Lung (tissue), 16 donors: ENCODE results near the gene MRPS10. TPM values are rescaled to one million over a fixed set of nuclear protein-coding genes. Genes with fewer than 3 reads are reported as not detected.

Experiments used
- ATAC-seq: fragments of 200-7000 bp; cut with Tn5 transposase; one replicate; pipeline ENCODE4 v1.9.1; 2020; ENCODE audit warnings: moderate number of reproducible peaks; ENCODE audit not compliant: insufficient read depth, low FRiP score
- DNase-seq, 3 donors: peaks; one replicate each; pipeline ENCODE4 v3.0.0-alpha.2; 2013 to 2017
- H3K27ac ChIP-seq, 2 donors: one replicate each; pipeline ENCODE4 v1.5.1; 2013; ENCODE audit warnings: mild to moderate bottlenecking in 2 of 2, moderate library complexity in 2 of 2, control low read depth in 1 of 2, inconsistent platforms in 1 of 2, low read depth in 1 of 2, low read length in 1 of 2
- H3K27me3 ChIP-seq, 3 donors: one replicate each; pipeline ENCODE4 v1.5.1; 2013; ENCODE audit warnings: low read length in 2 of 3; ENCODE audit not compliant: control insufficient read depth in 3 of 3, insufficient read depth in 3 of 3
- H3K36me3 ChIP-seq, 4 donors: one replicate each; pipeline ENCODE4 v1.5.1; 2013; ENCODE audit warnings: low read length in 4 of 4, mild to moderate bottlenecking in 1 of 4, moderate library complexity in 1 of 4; ENCODE audit not compliant: control insufficient read depth in 4 of 4, insufficient read depth in 4 of 4
- H3K4me1 ChIP-seq, 5 donors: one replicate each; pipeline ENCODE4 v1.5.1; 2013; ENCODE audit warnings: low read length in 5 of 5, mild to moderate bottlenecking in 2 of 5, moderate library complexity in 1 of 5; ENCODE audit not compliant: control insufficient read depth in 5 of 5, insufficient read depth in 5 of 5
- H3K4me3 ChIP-seq: one replicate; pipeline ENCODE4 v1.5.1; 2013; ENCODE audit warnings: mild to moderate bottlenecking, control low read depth, moderate library complexity
- H3K9ac ChIP-seq, 2 donors: one replicate each; pipeline ENCODE4 v1.5.1; 2013; ENCODE audit warnings: low read length in 2 of 2, control low read depth in 1 of 2; ENCODE audit not compliant: insufficient read depth in 1 of 2
- H3K9me3 ChIP-seq, 4 donors: one replicate each; pipeline ENCODE4 v1.5.1; 2013; ENCODE audit warnings: low read length in 3 of 4, mild to moderate bottlenecking in 1 of 4, moderate library complexity in 1 of 4; ENCODE audit not compliant: control insufficient read depth in 4 of 4, insufficient read depth in 3 of 4
- CTCF ChIP-seq: IDR thresholded peaks from 2 replicates; pipeline ENCODE4 v1.5.1; 2012; ENCODE audit warnings: mild to moderate bottlenecking; ENCODE audit errors: control extremely low read depth, extremely low read depth
- WGBS, 2 donors: extraction: QIAGEN DNeasy Blood & Tissue Kit; methylation state at CpG; one replicate each; pipeline ENCODE4 v1.1.7; 2013; 5-methylcytosine and 5-hydroxymethylcytosine counted together
- long read RNA-seq, 5 donors: transcript quantifications; one replicate each; lab custom pipeline, GENCODE V29; 2026
- polyA plus RNA-seq, 2 donors: library from polyadenylated mRNA; stranded (reverse); fragments of 200-250 nt; gene quantifications; one replicate each; pipeline ENCODE4 v1.2.1, GENCODE V29; 2013
- total RNA-seq, 2 donors: library from RNA; depleted of rRNA in 1 of 2; stranded (reverse); fragments of >200 nt in 1 of 2; gene quantifications; one replicate each; pipeline ENCODE4 v1.2.1, GENCODE V29; 2014 to 2021
- donor health status: control.
- donor health status: control.
- donor health status: Bipolar disorder and iron deficiency.
- donor health status: healthy.
- donor health status: DM: yes; HTN: yes; CAD: no.

The MRPS10 gene
- total RNA-seq (10 to 100 TPM; 23.7 to 26.5 TPM), polyA plus RNA-seq (10 to 100 TPM; 19.7 to 21.3 TPM)
- long read RNA-seq, donor 1, transcript MRPS10-201 (7 exons, 2,110 nt), result major isoform, 13 of 13 reads
- long read RNA-seq, donor 1, partial matches to known transcripts, result 0 of 13 reads
- long read RNA-seq, donor 1, other reads (novel, unspliced or antisense), result 0 of 13 reads
- long read RNA-seq, donor 2, transcript MRPS10-201 (7 exons, 2,110 nt), result major isoform, 10 of 10 reads
- long read RNA-seq, donor 2, partial matches to known transcripts, result 0 of 10 reads
- long read RNA-seq, donor 2, other reads (novel, unspliced or antisense), result 0 of 10 reads
- long read RNA-seq, donor 3, transcript MRPS10-201 (7 exons, 2,110 nt), result major isoform, 15 of 15 reads
- long read RNA-seq, donor 3, partial matches to known transcripts, result 0 of 15 reads
- long read RNA-seq, donor 3, other reads (novel, unspliced or antisense), result 0 of 15 reads
- long read RNA-seq, donor 4, transcript MRPS10-201 (7 exons, 2,110 nt), result major isoform, 8 of 23 reads
- long read RNA-seq, donor 4, partial matches to known transcripts, result 15 of 23 reads
- long read RNA-seq, donor 4, other reads (novel, unspliced or antisense), result 0 of 23 reads
- long read RNA-seq, donor 5, transcript MRPS10-201 (7 exons, 2,110 nt), result major isoform, 17 of 27 reads
- long read RNA-seq, donor 5, partial matches to known transcripts, result 0 of 27 reads
- long read RNA-seq, donor 5, other reads (novel, unspliced or antisense), result 10 of 27 reads

DNA sequence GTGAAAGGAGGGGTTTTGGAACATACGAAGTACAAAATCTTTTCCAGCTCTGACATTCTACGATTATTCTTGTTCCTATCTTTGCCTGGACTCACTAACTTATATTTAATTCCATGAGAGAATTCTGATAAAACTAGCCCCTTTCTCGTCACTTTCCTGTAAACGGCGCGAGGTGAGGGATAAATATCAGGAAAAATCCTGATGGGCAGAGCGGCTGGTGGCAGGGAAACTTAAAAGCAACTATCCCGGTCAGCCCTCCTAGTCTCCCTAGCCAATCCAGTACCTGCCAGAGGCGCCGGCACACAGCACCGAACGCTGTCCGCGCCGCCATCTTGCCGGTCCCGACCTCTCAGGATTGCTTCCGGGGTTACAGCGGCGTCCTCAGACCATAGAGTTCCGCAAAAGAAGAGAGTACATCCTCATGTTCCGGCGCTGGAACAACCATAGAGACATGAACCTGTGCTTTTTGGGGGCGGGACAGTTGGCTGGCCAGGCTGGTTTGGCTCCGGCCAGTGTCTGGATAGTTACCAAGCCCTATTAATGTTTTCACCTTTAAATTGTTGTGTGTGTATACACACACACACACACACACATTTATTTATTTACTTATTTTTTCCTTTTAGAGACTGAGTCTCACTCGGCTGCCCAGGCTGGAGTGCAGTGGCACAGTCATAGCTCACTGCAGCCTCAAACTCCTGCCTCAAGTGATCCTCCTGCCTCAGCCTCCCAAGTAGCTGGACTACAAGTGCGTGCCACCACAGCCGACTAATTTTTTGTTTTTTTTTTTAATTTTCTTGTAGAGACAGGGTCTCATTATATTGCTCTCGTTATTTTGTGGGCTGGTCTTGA is at the start of gene MRPS10:
Gene MRPS10 (minus strand): TSS at position 343 of the 849 bp plus-strand sequence. CDS start 12 bp downstream, at position 331.
- H3K9me3 ChIP-seq, result no peaks in the 10 kb centered on the region
- TF ChIP-seq CTCF, result no peak
- H3K9ac ChIP-seq, result peak within 1 kb of the TSS; percentile 77 to 78
- 10 to 11% methylated on average over 29 of the region's 29 CpGs for WGBS, 2 donors
- H3K4me1 ChIP-seq, result peaks cover 0 to 10% (median 0%) of the 10 kb centered on the region in 5 donors
- DNase-seq (peak; percentile 94 to 97 (median 97)), ATAC-seq (peak; percentile 96)
- H3K4me3 ChIP-seq, result peak within 1 kb of the TSS; percentile 67
- H3K27me3 ChIP-seq, result no peaks in the 10 kb centered on the region
- peaks cover 3 to 12% (median 8%) of the 10 kb centered on the region in 4 donors for H3K36me3 ChIP-seq
- H3K27ac ChIP-seq, result peak within 1 kb of the TSS; percentile 58 to 76

- ATAC-seq (no peak), DNase-seq (no peak)
- Histone ChIP-seq H3K36me3 (peaks cover 0 to 10% (median 5%) of the 10 kb centered on the region in 4 donors), H3K4me1 (peaks cover 0 to 14% (median 5%) of the 10 kb centered on the region in 5 donors), H3K4me3 (no peak overlapping the region), H3K9me3 (peaks cover 0 to 3% (median 0%) of the 10 kb centered on the region in 4 donors), H3K9ac (no peak overlapping the region), H3K27me3 (no peaks in the 10 kb centered on the region), H3K27ac (no peak overlapping the region)
- 69 to 88% methylated on average over 1 of the region's 1 CpG for WGBS, 2 donors
- no peak for TF ChIP-seq CTCF
Measured at GRCh38 chr6:42266538-42266937, 48.9 kb upstream of the MRPS10 start.

GRCh38 chr6:42264852-42265390 is 47.3 kb upstream of the MRPS10 start:
- TF ChIP-seq CTCF, result no peak
- H3K27ac ChIP-seq, result no peak overlapping the region
- WGBS, 2 donors, result 87 to 90% methylated on average over 5 of the region's 5 CpGs

More at GRCh38 chr6:42264852-42265390, 47.3 kb upstream of the MRPS10 start:
- H3K9ac ChIP-seq, result no peak overlapping the region
- DNase-seq, result no peak
- peaks cover 0 to 10% (median 5%) of the 10 kb centered on the region in 4 donors for H3K36me3 ChIP-seq
- H3K4me1 ChIP-seq, result peaks cover 4 to 24% (median 5%) of the 10 kb centered on the region in 5 donors
- no peak overlapping the region for H3K4me3 ChIP-seq
- no peaks in the 10 kb centered on the region for H3K27me3 ChIP-seq
- ATAC-seq, result no peak
- peaks cover 0 to 3% (median 0%) of the 10 kb centered on the region in 4 donors for H3K9me3 ChIP-seq
